NCI-H1417 treated with DMSO at 0.1 percent for 48 hours (cell line): ENCODE data around the gene AKAP7.
"Not testable (repeated sequence)": the region's sequence is repeated elsewhere in the genome, so short reads cannot be mapped to it uniquely, and the experiment has no call there.

Experiments used
- DNase-seq: peaks from one replicate; lab custom pipeline; 2025; lab: John Stamatoyannopoulos, UW

AKAP7 gene

GRCh38 chr6:131293472-131293911 is 158.2 kb downstream of the AKAP7 start:
- no peak for DNase-seq

DNA sequence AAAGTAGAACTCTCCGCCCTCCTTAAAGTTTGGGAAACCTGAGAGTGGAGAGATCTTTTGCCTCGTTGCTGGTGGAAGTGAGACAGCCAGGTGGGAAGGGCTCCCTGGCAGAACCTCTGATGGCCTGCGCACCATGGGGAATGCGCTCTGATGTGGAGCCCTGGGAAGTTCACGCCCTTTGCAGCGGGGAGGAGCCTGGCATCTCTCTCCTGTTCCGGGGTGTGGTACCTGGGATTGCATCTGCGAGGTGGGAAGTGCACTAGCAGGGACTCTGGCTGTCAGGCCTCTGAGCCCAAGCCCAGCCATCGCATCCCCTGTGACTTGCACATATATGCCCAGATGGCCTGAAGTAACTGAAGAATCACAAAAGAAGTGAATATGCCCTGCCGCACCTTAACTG is 159.8 kb downstream of the AKAP7 start:
- no peak for DNase-seq

DNA sequence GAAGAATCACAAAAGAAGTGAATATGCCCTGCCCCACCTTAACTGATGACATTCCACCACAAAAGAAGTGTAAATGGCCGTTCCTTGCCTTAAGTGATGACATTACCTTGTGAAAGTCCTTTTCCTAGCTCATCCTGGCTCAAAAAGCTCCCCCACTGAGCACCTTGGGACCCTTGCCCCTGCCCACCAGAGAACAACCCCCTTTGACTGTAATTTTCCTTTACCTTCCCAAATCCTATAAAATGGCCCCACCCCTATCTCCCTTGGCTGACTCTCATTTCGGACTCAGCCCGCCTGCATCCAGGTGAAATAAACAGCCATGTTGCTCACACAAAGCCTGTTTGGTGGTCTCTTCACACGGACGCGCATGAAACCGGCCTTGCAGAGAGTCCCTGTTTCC is 165.6 kb downstream of the AKAP7 start:
- not testable (repeated sequence) for DNase-seq

- DNase-seq = no peak
Measured at GRCh38 chr6:131303338-131303930, 168.2 kb downstream of the AKAP7 start.

- DNase-seq = no peak
Measured at GRCh38 chr6:131305037-131305850, 170.0 kb downstream of the AKAP7 start.

DNA sequence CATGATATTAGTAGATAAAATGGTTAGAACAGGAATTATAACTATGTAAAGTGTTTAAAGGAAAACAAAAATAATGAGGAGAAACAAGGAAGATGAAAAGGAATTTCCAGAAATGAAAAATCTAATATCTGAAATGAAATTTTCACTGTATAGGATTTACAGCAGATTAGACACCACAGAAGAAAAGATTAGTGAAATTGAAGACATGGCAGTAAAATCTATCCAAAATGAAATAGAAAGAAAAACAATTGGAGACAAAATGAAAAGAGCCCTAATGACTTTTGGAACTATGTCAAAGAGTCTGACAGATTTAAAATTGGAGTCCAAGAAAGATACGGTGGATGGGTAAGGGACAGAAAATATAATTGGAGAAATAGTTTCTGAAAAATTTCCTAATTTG is 174.2 kb downstream of the AKAP7 start:
- DNase-seq = no peak

GRCh38 chr6:131314838-131315237 is 179.6 kb downstream of the AKAP7 start:
- DNase-seq = no peak

DNA sequence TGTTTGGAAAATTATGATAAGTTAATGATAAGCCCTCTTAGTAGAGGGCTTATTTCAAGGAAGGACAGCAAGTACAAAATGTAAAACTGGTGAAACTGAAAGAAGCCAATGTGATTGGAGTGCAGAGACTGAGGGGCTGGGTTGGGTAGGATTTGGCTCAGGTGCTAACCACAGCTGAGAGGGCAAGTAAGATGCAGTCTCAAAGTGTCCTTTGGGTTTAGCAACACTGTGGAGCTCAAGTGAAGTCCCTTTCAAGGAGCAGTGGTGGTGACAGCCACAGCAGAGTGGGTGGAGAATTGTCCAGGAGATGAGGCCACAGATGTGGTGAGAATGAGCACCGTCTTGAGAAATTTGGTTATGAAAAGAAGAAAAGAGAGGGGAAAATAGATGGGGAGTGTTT is 181.4 kb downstream of the AKAP7 start:
- DNase-seq = no peak

DNA sequence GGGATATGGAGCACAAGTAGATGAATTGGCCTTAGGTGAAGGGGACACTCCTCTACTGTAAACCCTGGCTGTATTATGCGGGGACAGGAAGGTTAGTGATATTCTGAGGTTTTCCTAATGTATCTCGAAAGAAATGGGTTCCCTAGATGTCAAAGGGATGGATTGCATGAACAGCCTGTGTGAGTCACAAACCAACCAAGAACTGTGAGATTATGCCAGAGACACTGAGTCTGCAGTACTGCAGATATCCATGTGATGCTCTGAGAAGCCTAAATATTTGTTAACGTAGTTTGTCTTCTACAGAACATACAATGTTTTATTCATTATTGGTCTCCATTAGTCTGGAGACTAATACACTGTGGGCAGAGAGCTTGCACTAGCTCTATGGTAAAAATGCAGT is 182.2 kb downstream of the AKAP7 start:
- no peak for DNase-seq

DNA sequence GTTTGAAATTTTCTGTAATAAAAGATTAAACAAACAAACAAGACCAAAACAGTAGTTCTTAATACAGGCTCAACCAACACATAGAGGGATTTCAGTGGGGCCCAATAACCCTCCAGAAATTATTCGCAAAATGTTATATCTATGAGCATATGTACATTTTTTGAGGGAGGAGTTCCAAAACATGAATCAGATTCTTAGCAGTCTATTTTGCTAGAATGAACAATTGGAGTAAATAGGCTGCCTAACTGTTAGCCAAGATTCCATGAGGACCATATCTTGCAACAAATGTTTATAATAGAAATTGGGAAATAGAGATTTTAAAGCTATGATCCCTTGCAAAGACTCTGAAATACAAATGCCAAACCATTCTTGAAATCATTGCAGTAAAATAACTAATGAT is 186.3 kb downstream of the AKAP7 start:
- DNase-seq = no peak

DNA sequence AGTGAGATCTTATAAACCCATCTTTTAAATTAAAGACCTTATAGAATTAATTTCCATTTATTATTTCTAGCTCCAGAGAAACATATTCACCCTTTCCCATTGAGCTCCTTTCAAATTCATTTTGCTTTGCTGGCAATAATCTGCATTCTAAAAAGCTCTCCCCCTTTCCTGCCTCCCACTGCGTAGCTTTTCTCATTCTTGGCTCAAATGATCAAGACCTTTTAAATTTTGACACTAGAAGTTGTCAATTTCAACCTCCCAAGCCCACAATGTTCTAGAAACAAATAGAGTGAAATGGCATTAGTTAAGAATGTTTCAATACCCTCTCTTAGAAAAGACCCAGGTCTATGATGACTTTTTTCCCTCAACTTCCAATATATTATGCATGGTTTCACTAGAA is 186.9 kb downstream of the AKAP7 start:
- DNase-seq = no peak

GRCh38 chr6:131325669-131326068 is 190.4 kb downstream of the AKAP7 start:
- DNase-seq = not testable (repeated sequence)

DNA sequence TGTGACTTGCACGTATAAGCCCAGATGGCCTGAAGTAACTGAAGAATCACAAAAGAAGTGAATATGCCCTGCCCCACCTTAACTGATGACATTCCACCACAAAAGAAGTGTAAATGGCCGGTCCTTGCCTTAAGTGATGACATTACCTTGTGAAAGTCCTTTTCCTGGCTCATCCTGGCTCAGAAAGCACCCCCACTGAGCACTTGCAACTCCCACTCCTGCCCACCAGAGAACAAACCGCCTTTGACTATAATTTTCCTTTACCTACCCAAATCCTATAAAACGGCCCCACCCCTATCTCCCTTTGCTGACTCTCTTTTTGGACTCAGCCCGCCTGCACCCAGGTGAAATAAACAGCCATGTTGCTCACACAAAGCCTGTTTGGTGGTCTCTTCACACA is 193.5 kb downstream of the AKAP7 start:
- not testable (repeated sequence) for DNase-seq

DNA sequence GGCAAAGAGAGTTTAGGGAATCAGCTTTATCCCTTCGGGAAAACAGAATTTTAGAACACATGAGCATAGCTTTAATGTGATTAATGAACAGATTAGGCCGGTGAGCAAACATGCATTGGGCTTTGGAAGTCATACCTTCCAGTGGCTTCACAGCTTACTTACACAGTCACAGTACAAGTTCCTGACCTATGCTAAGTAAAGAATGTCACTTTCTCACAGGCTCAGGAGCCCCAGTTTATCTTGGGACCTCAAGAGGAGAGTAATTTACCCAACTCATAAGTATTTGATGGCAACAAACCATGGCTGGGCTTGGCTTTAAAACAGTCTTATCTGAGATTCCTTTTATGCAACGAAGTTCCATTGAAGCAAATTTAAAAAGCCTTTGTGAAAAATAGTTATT is 195.9 kb downstream of the AKAP7 start:
- no peak for DNase-seq

DNA sequence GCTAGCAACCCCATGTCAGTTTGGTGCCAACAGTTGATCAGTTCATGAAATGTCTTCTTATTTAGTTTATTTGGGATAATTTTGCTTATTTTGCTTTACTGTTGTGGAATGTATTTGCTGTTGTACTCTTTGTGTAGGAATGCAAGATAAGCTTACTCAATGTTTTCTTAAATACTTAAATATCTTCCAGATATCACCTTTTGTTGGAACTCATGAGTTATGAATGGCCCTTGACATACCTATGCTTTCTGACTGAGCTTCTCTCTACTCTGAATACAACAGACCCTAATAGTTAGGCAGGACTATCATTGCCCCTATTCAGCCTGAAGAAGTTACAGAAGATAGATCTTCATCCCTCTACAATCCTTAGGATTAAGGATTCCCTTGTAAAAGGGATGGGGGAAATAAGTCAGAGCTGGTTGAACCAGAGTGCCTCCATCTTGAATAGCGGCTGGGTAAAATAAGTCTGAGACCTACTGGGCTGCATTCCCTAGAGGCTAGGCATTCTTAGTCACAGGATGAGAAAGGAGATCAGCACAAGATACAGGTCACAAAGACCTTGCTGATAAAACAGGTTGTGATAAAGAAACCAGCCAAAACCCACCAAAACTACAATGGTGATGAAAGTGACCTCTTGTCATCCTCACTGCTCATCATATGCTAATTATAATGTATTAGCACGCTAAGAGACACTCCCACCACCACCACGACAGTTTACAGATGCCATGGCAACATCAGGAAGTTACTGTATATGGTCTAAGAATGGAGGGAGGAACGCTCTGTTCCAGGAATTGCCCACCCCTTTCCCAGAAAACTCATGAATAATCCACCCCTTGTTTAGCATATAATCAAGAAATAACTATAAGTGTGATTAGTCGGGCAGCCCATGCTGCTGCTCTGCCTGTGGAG is 196.9 kb downstream of the AKAP7 start:
- no peak for DNase-seq
